ENCODE data around the gene KRT33B. TPM values are rescaled to one million over a fixed set of nuclear protein-coding genes. Genes with fewer than 3 reads are reported as not detected.

KRT33B gene
- total and polyA plus RNA-seq, 10 of the 15 experiments (the other 5 are each of a cell fraction or from before 2014, with no cell fraction given), result not detected

DNA sequence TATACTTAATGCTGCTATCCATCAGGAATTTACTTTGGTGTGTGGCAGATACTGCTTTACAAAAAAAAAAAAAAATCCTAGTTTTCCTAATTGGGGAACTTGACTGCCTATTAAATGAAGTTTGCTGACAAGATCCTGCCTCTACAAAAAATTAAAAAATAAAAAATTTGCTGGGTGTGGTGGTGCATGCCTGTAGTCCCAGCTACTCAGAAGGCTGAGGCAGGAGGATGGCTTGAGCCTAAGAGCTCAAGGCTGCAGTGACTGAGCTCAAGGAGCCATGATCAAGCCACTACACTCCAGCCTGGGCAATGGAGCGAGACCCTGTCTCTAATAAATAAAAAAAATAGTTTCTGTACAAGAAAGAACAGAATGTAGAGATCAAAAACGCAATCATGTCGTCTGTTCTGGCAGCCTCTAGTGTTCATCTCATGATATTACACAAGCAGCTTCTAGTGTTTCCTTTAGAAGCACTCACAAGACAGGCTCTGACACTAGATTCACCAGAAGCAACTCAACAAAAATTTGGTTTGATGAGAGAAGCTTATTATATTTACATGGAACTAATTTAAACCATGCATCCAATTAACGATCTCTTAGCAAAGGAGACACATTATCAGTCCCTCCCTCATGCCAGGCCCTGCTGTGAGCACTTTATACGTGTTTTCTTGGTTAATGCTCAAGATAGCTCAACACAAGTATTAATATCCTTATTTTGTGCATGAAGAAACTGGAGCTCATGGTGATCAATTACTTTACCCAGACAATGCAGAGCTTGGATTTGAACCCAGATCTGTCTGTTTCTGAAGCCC is 47.3 kb downstream of the KRT33B start:
- BruUV-seq (replicated peaks), result no TSS peak
- ChIA-PET CTCF (interaction anchor here (0.6 to 1.7 kb wide), 24 partner anchors 8 to 1154 kb away, joined by 3 to 14 read pairs (median 4); no protein-coding TSS in a partner anchor), RAD21 (ENCODE audit: unreplicated experiment) (interaction anchor here (0.5 to 2.1 kb wide), 6 partner anchors 17 to 1088 kb away, joined by 3 to 8 read pairs (median 4); no protein-coding TSS in a partner anchor), SMC1A (ENCODE audit: uncharacterized antibody, unreplicated experiment) (interaction anchor here (0.6 to 1.4 kb wide), 5 partner anchors 9 to 326 kb away, joined by 3 to 6 read pairs (median 4); partner anchors contain the start of gene KRTAP16-1), POLR2A (no interaction called here)
- 14% methylated on average over 5 of the region's 5 CpGs for WGBS (ENCODE audit: insufficient coverage, insufficient replicate concordance, low lambda C conversion rate, missing lambda C conversion rate)
- H3K79me2 ChIP-seq (ENCODE audit: control insufficient read depth, insufficient read depth, low read length), result no peaks in the 10 kb centered on the region
- no peaks in the 10 kb centered on the region for H3K36me3 ChIP-seq (ENCODE audit: control insufficient read depth in 2 of 2, insufficient read depth in 2 of 2, low read length in 1 of 2)
- H2AFZ ChIP-seq (ENCODE audit: control insufficient read depth, low read depth, low read length), result no peak overlapping the region
- no peaks in the 10 kb centered on the region; the same call in 2 of the 3 replicates for H3K9me3 ChIP-seq (replicated peaks; ENCODE audit: control insufficient read depth, insufficient read depth, low read length)
- no peaks in the 10 kb centered on the region for H4K20me1 ChIP-seq (ENCODE audit: control insufficient read depth, insufficient read depth)
- no peaks in the 10 kb centered on the region for H3K4me1 ChIP-seq (ENCODE audit: control insufficient read depth, insufficient read depth, low read length)
- H3K27me3 ChIP-seq (replicated peaks in 1 of 2; ENCODE audit: control insufficient read depth in 2 of 2, insufficient read depth in 2 of 2, low read length in 1 of 2), result no peaks in the 10 kb centered on the region
- intact Hi-C loops (cut with micrococcal nuclease; ENCODE audit: unreplicated experiment), result loop anchor here (1.0 to 10.0 kb wide), 2 partner anchors 413 to 697 kb away; no protein-coding TSS in a partner anchor
- ATAC-seq (peak; percentile 76), FAIRE-seq (peak; percentile 83), DNase-seq (ENCODE audit: low read depth, low spot score) (no peak)
- no peak overlapping the region for H3K27ac ChIP-seq (ENCODE audit: control insufficient read depth, insufficient read depth)
- H3K4me2 ChIP-seq (ENCODE audit: control insufficient read depth, insufficient read depth), result no peak overlapping the region
- in situ Hi-C loops (cut with MboI), result loop anchor here (5.0 kb wide), 1 partner anchor 410 kb away; no protein-coding TSS in a partner anchor
- no peak overlapping the region for H3K9ac ChIP-seq (ENCODE audit: control insufficient read depth, insufficient read depth, low read length)
- no peak overlapping the region for H3K4me3 ChIP-seq
- TF ChIP-seq FOS (IDR thresholded peaks at IDR 0.05; ENCODE audit: borderline replicate concordance, extremely low read depth, insufficient read length) (no peak), SMARCA5 (IDR thresholded peaks at IDR 0.05) (no peak), PML (IDR thresholded peaks at IDR 0.05; ENCODE audit: low read length) (no peak), YBX1 (IDR thresholded peaks at IDR 0.05) (no peak), GATAD2B (conservative IDR thresholded peaks at IDR 0.05; ENCODE audit: low read depth) (no peak), SMC3 (IDR thresholded peaks at IDR 0.05; ENCODE audit: borderline replicate concordance, low read length) (peak; percentile 61), NBN (IDR thresholded peaks at IDR 0.05) (no peak), RBBP5 (conservative IDR thresholded peaks at IDR 0.05) (no peak), YY1 (IDR thresholded peaks at IDR 0.05; ENCODE audit: low read depth, low read length) (0 out of 2 replicates have a peak, but pooled peaks have one; percentile 35), MEF2A (IDR thresholded peaks at IDR 0.05; ENCODE audit: insufficient read depth, low read depth, low read length) (no peak)
- TF ChIP-seq, protein P1, sequence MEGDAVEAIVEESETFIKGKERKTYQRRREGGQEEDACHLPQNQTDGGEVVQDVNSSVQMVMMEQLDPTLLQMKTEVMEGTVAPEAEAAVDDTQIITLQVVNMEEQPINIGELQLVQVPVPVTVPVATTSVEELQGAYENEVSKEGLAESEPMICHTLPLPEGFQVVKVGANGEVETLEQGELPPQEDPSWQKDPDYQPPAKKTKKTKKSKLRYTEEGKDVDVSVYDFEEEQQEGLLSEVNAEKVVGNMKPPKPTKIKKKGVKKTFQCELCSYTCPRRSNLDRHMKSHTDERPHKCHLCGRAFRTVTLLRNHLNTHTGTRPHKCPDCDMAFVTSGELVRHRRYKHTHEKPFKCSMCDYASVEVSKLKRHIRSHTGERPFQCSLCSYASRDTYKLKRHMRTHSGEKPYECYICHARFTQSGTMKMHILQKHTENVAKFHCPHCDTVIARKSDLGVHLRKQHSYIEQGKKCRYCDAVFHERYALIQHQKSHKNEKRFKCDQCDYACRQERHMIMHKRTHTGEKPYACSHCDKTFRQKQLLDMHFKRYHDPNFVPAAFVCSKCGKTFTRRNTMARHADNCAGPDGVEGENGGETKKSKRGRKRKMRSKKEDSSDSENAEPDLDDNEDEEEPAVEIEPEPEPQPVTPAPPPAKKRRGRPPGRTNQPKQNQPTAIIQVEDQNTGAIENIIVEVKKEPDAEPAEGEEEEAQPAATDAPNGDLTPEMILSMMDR (IDR thresholded peaks at IDR 0.05 in 2 of 3, conservative IDR thresholded peaks at IDR 0.05 in 1 of 3; ENCODE audit: control insufficient read depth in 2 of 3, extremely low read depth in 1 of 3, insufficient read depth in 1 of 3, low read depth in 3 of 3, low read length in 3 of 3), result peak; percentile 64 to 80 (median 74)
- TF ChIP-seq, protein P2, sequence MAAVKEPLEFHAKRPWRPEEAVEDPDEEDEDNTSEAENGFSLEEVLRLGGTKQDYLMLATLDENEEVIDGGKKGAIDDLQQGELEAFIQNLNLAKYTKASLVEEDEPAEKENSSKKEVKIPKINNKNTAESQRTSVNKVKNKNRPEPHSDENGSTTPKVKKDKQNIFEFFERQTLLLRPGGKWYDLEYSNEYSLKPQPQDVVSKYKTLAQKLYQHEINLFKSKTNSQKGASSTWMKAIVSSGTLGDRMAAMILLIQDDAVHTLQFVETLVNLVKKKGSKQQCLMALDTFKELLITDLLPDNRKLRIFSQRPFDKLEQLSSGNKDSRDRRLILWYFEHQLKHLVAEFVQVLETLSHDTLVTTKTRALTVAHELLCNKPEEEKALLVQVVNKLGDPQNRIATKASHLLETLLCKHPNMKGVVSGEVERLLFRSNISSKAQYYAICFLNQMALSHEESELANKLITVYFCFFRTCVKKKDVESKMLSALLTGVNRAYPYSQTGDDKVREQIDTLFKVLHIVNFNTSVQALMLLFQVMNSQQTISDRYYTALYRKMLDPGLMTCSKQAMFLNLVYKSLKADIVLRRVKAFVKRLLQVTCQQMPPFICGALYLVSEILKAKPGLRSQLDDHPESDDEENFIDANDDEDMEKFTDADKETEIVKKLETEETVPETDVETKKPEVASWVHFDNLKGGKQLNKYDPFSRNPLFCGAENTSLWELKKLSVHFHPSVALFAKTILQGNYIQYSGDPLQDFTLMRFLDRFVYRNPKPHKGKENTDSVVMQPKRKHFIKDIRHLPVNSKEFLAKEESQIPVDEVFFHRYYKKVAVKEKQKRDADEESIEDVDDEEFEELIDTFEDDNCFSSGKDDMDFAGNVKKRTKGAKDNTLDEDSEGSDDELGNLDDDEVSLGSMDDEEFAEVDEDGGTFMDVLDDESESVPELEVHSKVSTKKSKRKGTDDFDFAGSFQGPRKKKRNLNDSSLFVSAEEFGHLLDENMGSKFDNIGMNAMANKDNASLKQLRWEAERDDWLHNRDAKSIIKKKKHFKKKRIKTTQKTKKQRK (IDR thresholded peaks at IDR 0.05; ENCODE audit: low read depth, low read length), result no peak
- TF ChIP-seq, protein P3, sequence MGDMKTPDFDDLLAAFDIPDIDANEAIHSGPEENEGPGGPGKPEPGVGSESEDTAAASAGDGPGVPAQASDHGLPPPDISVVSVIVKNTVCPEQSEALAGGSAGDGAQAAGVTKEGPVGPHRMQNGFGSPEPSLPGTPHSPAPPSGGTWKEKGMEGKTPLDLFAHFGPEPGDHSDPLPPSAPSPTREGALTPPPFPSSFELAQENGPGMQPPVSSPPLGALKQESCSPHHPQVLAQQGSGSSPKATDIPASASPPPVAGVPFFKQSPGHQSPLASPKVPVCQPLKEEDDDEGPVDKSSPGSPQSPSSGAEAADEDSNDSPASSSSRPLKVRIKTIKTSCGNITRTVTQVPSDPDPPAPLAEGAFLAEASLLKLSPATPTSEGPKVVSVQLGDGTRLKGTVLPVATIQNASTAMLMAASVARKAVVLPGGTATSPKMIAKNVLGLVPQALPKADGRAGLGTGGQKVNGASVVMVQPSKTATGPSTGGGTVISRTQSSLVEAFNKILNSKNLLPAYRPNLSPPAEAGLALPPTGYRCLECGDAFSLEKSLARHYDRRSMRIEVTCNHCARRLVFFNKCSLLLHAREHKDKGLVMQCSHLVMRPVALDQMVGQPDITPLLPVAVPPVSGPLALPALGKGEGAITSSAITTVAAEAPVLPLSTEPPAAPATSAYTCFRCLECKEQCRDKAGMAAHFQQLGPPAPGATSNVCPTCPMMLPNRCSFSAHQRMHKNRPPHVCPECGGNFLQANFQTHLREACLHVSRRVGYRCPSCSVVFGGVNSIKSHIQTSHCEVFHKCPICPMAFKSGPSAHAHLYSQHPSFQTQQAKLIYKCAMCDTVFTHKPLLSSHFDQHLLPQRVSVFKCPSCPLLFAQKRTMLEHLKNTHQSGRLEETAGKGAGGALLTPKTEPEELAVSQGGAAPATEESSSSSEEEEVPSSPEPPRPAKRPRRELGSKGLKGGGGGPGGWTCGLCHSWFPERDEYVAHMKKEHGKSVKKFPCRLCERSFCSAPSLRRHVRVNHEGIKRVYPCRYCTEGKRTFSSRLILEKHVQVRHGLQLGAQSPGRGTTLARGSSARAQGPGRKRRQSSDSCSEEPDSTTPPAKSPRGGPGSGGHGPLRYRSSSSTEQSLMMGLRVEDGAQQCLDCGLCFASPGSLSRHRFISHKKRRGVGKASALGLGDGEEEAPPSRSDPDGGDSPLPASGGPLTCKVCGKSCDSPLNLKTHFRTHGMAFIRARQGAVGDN (IDR thresholded peaks at IDR 0.05), result no peak

Data from GM12878 (cell line).